CD14-positive monocyte (primary cell): ENCODE measurements around the gene METTL25B. TPM values are rescaled to one million over a fixed set of nuclear protein-coding genes. Genes with fewer than 3 reads are reported as not detected.
A peak's percentile ranks its signal among the peaks of the same experiment; 100 is the strongest.

Source experiments
- DNase-seq, 3 donors: peaks; one replicate each; pipeline ENCODE4 v3.0.0-alpha.2; 2011 to 2022
- H2AFZ ChIP-seq: 2 replicates; pipeline ENCODE4 v1.6.0; 2012; ENCODE audit warnings: mild to moderate bottlenecking, low read depth, low read length, inconsistent platforms; ENCODE audit not compliant: insufficient read depth, poor library complexity, severe bottlenecking
- H3K27ac ChIP-seq, 2 donors: 1 replicate in 1 of 2; 2 replicates in 1 of 2; pipeline ENCODE4 v1.5.1; 2012 to 2013; ENCODE audit warnings: low read length in 2 of 2, control low read depth in 1 of 2, inconsistent platforms in 1 of 2, low read depth in 1 of 2, mild to moderate bottlenecking in 1 of 2
- H3K27me3 ChIP-seq, 2 donors: one replicate each; pipeline versions ENCODE4 v1.6.0 to v1.6.1; 2011 to 2013; ENCODE audit warnings: low read length in 2 of 2; ENCODE audit not compliant: control insufficient read depth in 2 of 2, insufficient read depth in 2 of 2
- H3K36me3 ChIP-seq, 2 donors: replicated peaks in 1 of 2; 1 replicate in 1 of 2; 2 replicates in 1 of 2; pipeline versions ENCODE4 v1.5.1 to v1.6.1; 2012 to 2013; ENCODE audit warnings: low read length in 2 of 2, control low read depth in 1 of 2, inconsistent platforms in 1 of 2, mild to moderate bottlenecking in 1 of 2; ENCODE audit not compliant: insufficient read depth in 2 of 2, control insufficient read depth in 1 of 2
- H3K4me1 ChIP-seq, 2 donors: 1 replicate in 1 of 2; 2 replicates in 1 of 2; pipeline versions ENCODE4 v1.5.1 to v1.6.1; 2012 to 2013; ENCODE audit warnings: low read length in 2 of 2, control low read depth in 1 of 2, inconsistent platforms in 1 of 2, mild to moderate bottlenecking in 1 of 2, moderate library complexity in 1 of 2; ENCODE audit not compliant: insufficient read depth in 2 of 2, control insufficient read depth in 1 of 2
- H3K4me2 ChIP-seq: replicated peaks from 2 replicates; pipeline ENCODE3; 2012; ENCODE audit warnings: low read length, moderate library complexity, mild to moderate bottlenecking; ENCODE audit not compliant: poor library complexity, severe bottlenecking; ENCODE audit errors: extremely low read depth
- H3K4me3 ChIP-seq, 3 experiments: fragments of 200-600 bp in 1 of 3; sonication (generic) in 1 of 3; replicated peaks in 1 of 3; 1 replicate in 2 of 3; 2 replicates in 1 of 3; pipeline ENCODE4 v1.5.1; 2011 to 2013; ENCODE audit warnings: low read length in 3 of 3, mild to moderate bottlenecking in 3 of 3, control low read depth in 2 of 3, low read depth in 2 of 3, inconsistent platforms in 1 of 3, moderate library complexity in 1 of 3
- H3K79me2 ChIP-seq: 2 replicates; pipeline ENCODE4 v1.6.0; 2012; ENCODE audit warnings: mild to moderate bottlenecking, control low read depth, inconsistent platforms, low read length, moderate library complexity; ENCODE audit not compliant: insufficient read depth
- H3K9ac ChIP-seq: 2 replicates; pipeline ENCODE4 v1.6.0; 2017; ENCODE audit warnings: low read length, mild to moderate bottlenecking; ENCODE audit not compliant: insufficient read depth, poor library complexity, severe bottlenecking
- H3K9me3 ChIP-seq, 2 donors: replicated peaks in 1 of 2; 1 replicate in 1 of 2; 2 replicates in 1 of 2; pipeline versions ENCODE4 v1.5.1 to v1.6.1; 2012 to 2013; ENCODE audit warnings: low read length in 2 of 2, control low read depth in 1 of 2; ENCODE audit not compliant: control insufficient read depth in 1 of 2, insufficient read depth in 1 of 2
- H4K20me1 ChIP-seq: 2 replicates; pipeline ENCODE4 v1.6.0; 2012; ENCODE audit warnings: mild to moderate bottlenecking, low read length, control low read depth, moderate library complexity; ENCODE audit not compliant: insufficient read depth
- H3K27ac Mint-ChIP-seq, 7 donors: one replicate each; pipeline ENCODE4 v1.8.0; 2020; ENCODE audit warnings: mild to moderate bottlenecking in 7 of 7, mixed read lengths in 7 of 7, moderate library complexity in 6 of 7, inconsistent platforms in 2 of 7
- H3K27me3 Mint-ChIP-seq, 3 donors: one replicate each; pipeline ENCODE4 v1.8.0; 2021 to 2022; ENCODE audit warnings: low read depth in 3 of 3, mild to moderate bottlenecking in 3 of 3, mixed read lengths in 3 of 3, moderate library complexity in 3 of 3, inconsistent platforms in 1 of 3
- H3K36me3 Mint-ChIP-seq, 2 donors: one replicate each; pipeline ENCODE4 v1.8.0; 2020; ENCODE audit warnings: mixed read lengths in 2 of 2, inconsistent platforms in 1 of 2, mild to moderate bottlenecking in 1 of 2
- H3K4me1 Mint-ChIP-seq: one replicate; pipeline ENCODE4 v1.8.0; 2020; ENCODE audit warnings: mild to moderate bottlenecking, mixed read lengths
- H3K4me3 Mint-ChIP-seq, 2 donors: one replicate each; pipeline ENCODE4 v1.8.0; 2020; ENCODE audit warnings: mild to moderate bottlenecking in 2 of 2, mixed read lengths in 2 of 2, moderate library complexity in 1 of 2
- H3K9me3 Mint-ChIP-seq, 7 donors: one replicate each; pipeline ENCODE4 v1.8.0; 2020 to 2022; ENCODE audit warnings: mixed read lengths in 7 of 7, mild to moderate bottlenecking in 6 of 7, moderate library complexity in 6 of 7, inconsistent platforms in 2 of 7
- WGBS: methylation state at CpG from one replicate; pipeline ENCODE4 v1.1.5; 2013; ENCODE audit warnings: missing lambda C conversion rate; ENCODE audit not compliant: insufficient coverage; 5-methylcytosine and 5-hydroxymethylcytosine counted together
- intact Hi-C, 2 donors: fragments of 100-400 bp; cut with micrococcal nuclease; formaldehyde crosslinking; loops; one replicate each; pipeline versions ENCODE4 v1.15.0 to v1.15.1; 2023
- polyA plus RNA-seq, 3 donors: library from polyadenylated mRNA; depleted of rRNA in 1 of 3; unstranded in 2 of 3; stranded (reverse) in 1 of 3; fragments of 300-500 nt in 2 of 3; fragments of >200 nt in 1 of 3; fragmentation: Illumina TruSeq in 2 of 3; gene quantifications; 1 replicate in 2 of 3; 2 replicates in 1 of 3; pipeline ENCODE4 v1.2.3, GENCODE V29; 2012 to 2021
- TF ChIP-seq, protein P1 (sequence below): fragments of 200-600 bp; IDR thresholded peaks from one replicate; pipeline ENCODE4 v1.8.0; 2022; ENCODE audit warnings: antibody characterized with exemption, mild to moderate bottlenecking

Gene METTL25B
- polyA plus RNA-seq, 3 donors, result 4.6 to 49.3 (median 4.8) TPM

DNA sequence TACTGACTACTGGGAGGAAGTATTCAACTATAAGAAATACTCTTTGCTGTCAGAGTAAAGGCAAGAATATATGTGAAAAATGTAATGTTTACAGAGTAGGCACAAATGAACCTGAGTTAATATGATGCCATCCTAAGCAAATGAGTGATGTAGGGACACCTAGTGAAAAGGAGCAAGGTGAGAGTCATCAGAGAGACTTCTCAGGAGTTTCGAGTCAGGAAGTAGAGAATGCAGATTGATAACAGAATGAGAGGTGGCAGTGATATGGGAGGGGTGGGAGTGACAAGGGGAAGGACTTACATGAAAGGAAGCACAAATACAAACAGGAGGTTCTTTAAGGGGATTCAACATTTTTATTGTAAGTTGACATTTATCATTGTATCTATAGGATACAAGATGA is 49.3 kb downstream of the METTL25B start:
- H3K4me2 ChIP-seq, result no peak overlapping the region
- no peak overlapping the region for H3K4me3 ChIP-seq
- no peaks in the 10 kb centered on the region for H3K4me1 ChIP-seq
- H3K36me3 Mint-ChIP-seq, result peaks cover 37 to 40% of the 10 kb centered on the region in 2 donors
- H3K4me3 Mint-ChIP-seq, result no peak overlapping the region
- H3K9me3 Mint-ChIP-seq, result peaks cover 0 to 3% (median 0%) of the 10 kb centered on the region in 7 donors
- H3K27ac ChIP-seq, result no peak overlapping the region
- peaks cover 18 to 51% of the 10 kb centered on the region in 2 donors for H3K36me3 ChIP-seq
- no peaks in the 10 kb centered on the region for H3K27me3 ChIP-seq
- TF ChIP-seq, protein P1, sequence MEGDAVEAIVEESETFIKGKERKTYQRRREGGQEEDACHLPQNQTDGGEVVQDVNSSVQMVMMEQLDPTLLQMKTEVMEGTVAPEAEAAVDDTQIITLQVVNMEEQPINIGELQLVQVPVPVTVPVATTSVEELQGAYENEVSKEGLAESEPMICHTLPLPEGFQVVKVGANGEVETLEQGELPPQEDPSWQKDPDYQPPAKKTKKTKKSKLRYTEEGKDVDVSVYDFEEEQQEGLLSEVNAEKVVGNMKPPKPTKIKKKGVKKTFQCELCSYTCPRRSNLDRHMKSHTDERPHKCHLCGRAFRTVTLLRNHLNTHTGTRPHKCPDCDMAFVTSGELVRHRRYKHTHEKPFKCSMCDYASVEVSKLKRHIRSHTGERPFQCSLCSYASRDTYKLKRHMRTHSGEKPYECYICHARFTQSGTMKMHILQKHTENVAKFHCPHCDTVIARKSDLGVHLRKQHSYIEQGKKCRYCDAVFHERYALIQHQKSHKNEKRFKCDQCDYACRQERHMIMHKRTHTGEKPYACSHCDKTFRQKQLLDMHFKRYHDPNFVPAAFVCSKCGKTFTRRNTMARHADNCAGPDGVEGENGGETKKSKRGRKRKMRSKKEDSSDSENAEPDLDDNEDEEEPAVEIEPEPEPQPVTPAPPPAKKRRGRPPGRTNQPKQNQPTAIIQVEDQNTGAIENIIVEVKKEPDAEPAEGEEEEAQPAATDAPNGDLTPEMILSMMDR, result no peak
- DNase-seq, result no peak
- H2AFZ ChIP-seq, result no peak overlapping the region
- no peaks in the 10 kb centered on the region for H3K27me3 Mint-ChIP-seq
- peaks cover 88% of the 10 kb centered on the region for H3K79me2 ChIP-seq
- H3K9ac ChIP-seq, result no peak overlapping the region
- H3K4me1 Mint-ChIP-seq, result peaks cover 11% of the 10 kb centered on the region
- intact Hi-C loops, result no loop called here
- no peaks in the 10 kb centered on the region for H3K9me3 ChIP-seq
- peaks cover 90% of the 10 kb centered on the region for H4K20me1 ChIP-seq
- WGBS, result 80% methylated on average over 1 of the region's 1 CpG
- peak overlapping the region in 1 of 7 donors; percentile 59 for H3K27ac Mint-ChIP-seq

DNA sequence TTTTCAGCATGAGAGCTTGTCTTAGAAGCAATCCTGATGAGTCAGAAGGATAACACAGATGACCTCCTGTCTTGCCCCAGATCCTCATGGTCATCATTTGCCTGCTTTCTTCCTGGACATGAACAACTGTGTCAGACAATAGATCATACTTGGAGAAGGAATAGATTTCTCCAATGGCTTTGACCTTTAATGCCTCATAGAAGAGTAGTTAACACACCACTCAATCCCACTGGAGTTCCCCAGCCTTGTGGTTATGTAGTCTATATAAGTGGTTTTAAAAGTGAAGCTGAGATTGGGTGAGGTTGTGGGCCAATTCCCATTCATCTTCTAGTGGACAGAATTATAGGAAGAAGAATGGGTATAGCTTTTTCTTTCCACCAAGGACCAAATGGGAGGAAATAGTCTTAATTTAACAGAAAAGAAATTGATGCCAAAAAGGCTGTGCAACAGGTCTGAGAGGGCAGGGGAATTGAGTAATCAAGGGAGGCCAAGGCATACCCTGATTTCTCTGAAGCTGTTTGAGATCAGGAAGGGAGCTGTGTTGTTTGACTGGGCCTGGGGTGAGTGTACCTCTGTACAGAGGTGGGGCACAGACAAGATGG is 53.4 kb downstream of the METTL25B start:
- intact Hi-C loops, result no loop called here
- H3K9me3 Mint-ChIP-seq, result peaks cover 0 to 3% (median 0%) of the 10 kb centered on the region in 7 donors
- peaks cover 53 to 66% of the 10 kb centered on the region in 2 donors for H3K36me3 Mint-ChIP-seq
- peaks cover 46 to 69% of the 10 kb centered on the region in 2 donors for H3K36me3 ChIP-seq
- H4K20me1 ChIP-seq, result peaks cover 76% of the 10 kb centered on the region
- H3K27me3 Mint-ChIP-seq, result no peaks in the 10 kb centered on the region
- TF ChIP-seq, protein P1, result no peak
- H3K4me1 Mint-ChIP-seq, result peaks cover 7% of the 10 kb centered on the region
- no peak overlapping the region for H3K4me2 ChIP-seq
- no peak overlapping the region for H3K9ac ChIP-seq
- H3K27ac Mint-ChIP-seq, result peak overlapping the region in 1 of 7 donors; percentile 31
- no peaks in the 10 kb centered on the region for H3K9me3 ChIP-seq
- H3K4me3 ChIP-seq, result no peak overlapping the region
- DNase-seq, result no peak
- H3K4me1 ChIP-seq, result no peaks in the 10 kb centered on the region
- peaks cover 55% of the 10 kb centered on the region for H3K79me2 ChIP-seq
- H3K27me3 ChIP-seq, result no peaks in the 10 kb centered on the region
- H3K27ac ChIP-seq, result peak overlapping the region in 1 of 2 donors; percentile 16
- no peak overlapping the region for H3K4me3 Mint-ChIP-seq
- no peak overlapping the region for H2AFZ ChIP-seq
